GM18861 (cell line): ENCODE results near the gene PAX8.
A peak's percentile ranks its signal among the peaks of the same experiment; 100 is the strongest.

Experiments
- ATAC-seq: cut with Tn5 transposase; IDR thresholded peaks from one replicate; pipeline ENCODE4 v1.9.1; 2021; ENCODE audit not compliant: unreplicated experiment

PAX8 gene

GRCh38 chr2:113209011-113209645 lies 69.6 kb downstream of the PAX8 start:
- ATAC-seq: no peak

GRCh38 chr2:113208396-113208795 lies 70.3 kb downstream of the PAX8 start:
- ATAC-seq: no peak

- ATAC-seq: no peak
Measured at GRCh38 chr2:113207021-113207420, 71.7 kb downstream of the PAX8 start.

- no peak for ATAC-seq
Measured at GRCh38 chr2:113206251-113206650, 72.5 kb downstream of the PAX8 start.

GRCh38 chr2:113203901-113204519 lies 74.7 kb downstream of the PAX8 start:
- peak; percentile 83 for ATAC-seq

GRCh38 chr2:113203217-113203530 lies 75.5 kb downstream of the PAX8 start:
- ATAC-seq: no peak

GRCh38 chr2:113202305-113203216 lies 76.2 kb downstream of the PAX8 start:
- ATAC-seq: no peak

- ATAC-seq: no peak
Measured at GRCh38 chr2:113201496-113202304, 77.0 kb downstream of the PAX8 start.

- ATAC-seq: no peak
Measured at GRCh38 chr2:113200736-113201490, 77.8 kb downstream of the PAX8 start.

GRCh38 chr2:113200236-113200635 lies 78.5 kb downstream of the PAX8 start:
- no peak for ATAC-seq

- ATAC-seq: peak; percentile 59
Measured at GRCh38 chr2:113198790-113199612, 79.7 kb downstream of the PAX8 start.

- ATAC-seq: no peak
Measured at GRCh38 chr2:113198048-113198789, 80.5 kb downstream of the PAX8 start.

- no peak for ATAC-seq
Measured at GRCh38 chr2:113197347-113198047, 81.2 kb downstream of the PAX8 start.

- ATAC-seq: no peak
Measured at GRCh38 chr2:113196839-113197238, 81.9 kb downstream of the PAX8 start.

- no peak for ATAC-seq
Measured at GRCh38 chr2:113195923-113196501, 82.7 kb downstream of the PAX8 start.

GRCh38 chr2:113192459-113193100 lies 86.1 kb downstream of the PAX8 start:
- no peak for ATAC-seq

- ATAC-seq: no peak
Measured at GRCh38 chr2:113190871-113191270, 87.8 kb downstream of the PAX8 start.
